HCT116 (cell line): ENCODE data around the gene SLC27A5. TPM values are rescaled to one million over a fixed set of nuclear protein-coding genes. Genes with fewer than 3 reads are reported as not detected.

ENCODE experiments used
- ATAC-seq: fragments of 200-7000 bp; cut with Tn5 transposase; 2 replicates; pipeline ENCODE4 v1.9.1; 2020; ENCODE audit warnings: mild to moderate bottlenecking, moderate library complexity
- BruUV-seq: library from RNA; stranded (reverse); fragments of 400-500 nt; replicated peaks from 2 replicates; lab custom pipeline; 2021; lab: Mats Ljungman, UMichigan
- CTCF ChIA-PET: fragments of 300-600 bp; sonication (Branson Sonifier 250); formaldehyde crosslinking; loops from one replicate; lab custom pipeline; 2021; ENCODE audit warnings: antibody characterized with exemption; lab: Charles Lee
- POLR2A ChIA-PET: fragments of 300-600, 350-600 bp; sonication (Branson Sonifier 250); formaldehyde crosslinking; loops from one replicate; lab custom pipeline; 2021; ENCODE audit warnings: antibody characterized with exemption; lab: Charles Lee
- RAD21 ChIA-PET, 2 experiments: fragments of 300-600 bp; sonication (Branson Sonifier 250); formaldehyde crosslinking; loops; one replicate each; lab custom pipeline; 2023; ENCODE audit warnings: low total read pairs in 2 of 2; ENCODE audit not compliant: uncharacterized antibody in 2 of 2, unreplicated experiment in 2 of 2, low non-redundant PET in 1 of 2; lab: Charles Lee
- DNase-seq: peaks from one replicate; pipeline ENCODE4 v3.0.0-alpha.2; 2010; ENCODE audit warnings: low read depth, low spot score
- H2AFZ ChIP-seq: fragments of 200-600 bp; shearing (Covaris generic), sonication (generic); 2 replicates; pipeline ENCODE4 v1.6.1; 2017; ENCODE audit warnings: low read depth, mixed run types, mixed read lengths, antibody characterized with exemption, low read length; ENCODE audit not compliant: poor library complexity, severe bottlenecking
- H3K27ac ChIP-seq: 2 replicates; pipeline ENCODE4 v1.5.1; 2012; ENCODE audit warnings: low read depth, low read length
- H3K27me3 ChIP-seq: fragments of 200-600 bp; sonication (generic); 2 replicates; pipeline ENCODE4 v1.6.1; 2016; ENCODE audit warnings: mixed run types, low read length, mixed read lengths; ENCODE audit not compliant: insufficient read depth
- H3K36me3 ChIP-seq, 2 experiments: fragments of 200-500 bp in 1 of 2; fragments of 200-600 bp in 1 of 2; sonication (Bioruptor generic) in 1 of 2; sonication (generic) in 1 of 2; 2 replicates each; pipeline versions ENCODE4 v1.5.1 to v1.6.1; 2014 to 2016; ENCODE audit warnings: low read length in 2 of 2, inconsistent platforms in 1 of 2, mixed read lengths in 1 of 2, mixed run types in 1 of 2; ENCODE audit not compliant: insufficient read depth in 2 of 2, control insufficient read depth in 1 of 2
- H3K4me1 ChIP-seq, 2 experiments: fragments of 200-600 bp in 1 of 2; sonication (generic) in 1 of 2; 2 replicates each; pipeline versions ENCODE4 v1.5.1 to v1.6.1; 2012 to 2017; ENCODE audit warnings: low read length in 2 of 2, inconsistent platforms in 1 of 2, mild to moderate bottlenecking in 1 of 2, mixed read lengths in 1 of 2, mixed run types in 1 of 2, moderate library complexity in 1 of 2; ENCODE audit not compliant: insufficient read depth in 2 of 2, control insufficient read depth in 1 of 2
- H3K4me2 ChIP-seq: fragments of 200-600 bp; sonication (generic); 2 replicates; pipeline ENCODE4 v1.6.1; 2017; ENCODE audit warnings: mixed run types, low read length, mixed read lengths
- H3K4me3 ChIP-seq, 2 experiments: fragments of 200-600 bp in 1 of 2; sonication (generic) in 1 of 2; replicated peaks in 1 of 2; 2 replicates each; pipeline ENCODE4 v1.5.1; 2011 to 2016; ENCODE audit warnings: low read length in 2 of 2, control low read depth in 1 of 2, low read depth in 1 of 2, mild to moderate bottlenecking in 1 of 2, mixed read lengths in 1 of 2, mixed run types in 1 of 2
- H3K79me2 ChIP-seq: fragments of 200-600 bp; sonication (generic); 2 replicates; pipeline ENCODE4 v1.6.1; 2017; ENCODE audit warnings: mild to moderate bottlenecking, mixed run types, low read length, moderate library complexity, mixed read lengths; ENCODE audit not compliant: insufficient read depth
- H3K9ac ChIP-seq: fragments of 200-600 bp; sonication (generic); 2 replicates; pipeline ENCODE4 v1.6.1; 2016; ENCODE audit warnings: low read length, mixed read lengths
- H3K9me2 ChIP-seq: fragments of 200-600 bp; sonication (generic), shearing (Covaris generic); 2 replicates; pipeline ENCODE4 v1.6.1; 2017; ENCODE audit warnings: mixed run types, mild to moderate bottlenecking, moderate library complexity; ENCODE audit not compliant: insufficient read depth
- H3K9me3 ChIP-seq, 2 experiments: fragments of 200-500 bp in 1 of 2; fragments of 200-600 bp in 1 of 2; sonication (Bioruptor generic) in 1 of 2; sonication (generic) in 1 of 2; 2 replicates each; pipeline ENCODE4 v1.6.1; 2014 to 2017; ENCODE audit warnings: low read length in 2 of 2, mixed read lengths in 2 of 2, inconsistent platforms in 1 of 2, low read depth in 1 of 2, mild to moderate bottlenecking in 1 of 2, mixed run types in 1 of 2, moderate library complexity in 1 of 2; ENCODE audit not compliant: control insufficient read depth in 1 of 2, insufficient read depth in 1 of 2
- H4K20me1 ChIP-seq: fragments of 200-600 bp; sonication (generic), shearing (Covaris generic); 2 replicates; pipeline ENCODE4 v1.6.1; 2017; ENCODE audit warnings: mixed run types, mild to moderate bottlenecking, moderate library complexity; ENCODE audit not compliant: insufficient read depth
- CBX3 ChIP-seq: IDR thresholded peaks from 2 replicates; pipeline ENCODE4 v1.6.1; 2012; ENCODE audit warnings: low read depth
- CEBPB ChIP-seq: IDR thresholded peaks from 2 replicates; pipeline ENCODE4 v1.6.1; 2012; ENCODE audit warnings: low read depth
- EGR1 ChIP-seq: IDR thresholded peaks from 2 replicates; pipeline ENCODE4 v1.6.1; 2012; ENCODE audit warnings: low read depth
- FOSL1 ChIP-seq: IDR thresholded peaks from 2 replicates; pipeline ENCODE4 v1.6.1; 2012; ENCODE audit warnings: low read depth
- MAX ChIP-seq: IDR thresholded peaks from 2 replicates; pipeline ENCODE4 v1.6.1; 2012
- POLR2A ChIP-seq: IDR thresholded peaks from 2 replicates; pipeline ENCODE4 v1.7.0; 2011; ENCODE audit warnings: borderline replicate concordance; ENCODE audit not compliant: insufficient read depth, insufficient read length; ENCODE audit errors: extremely low read depth
- RAD21 ChIP-seq: IDR thresholded peaks from 2 replicates; pipeline ENCODE4 v1.6.1; 2012; ENCODE audit warnings: low read depth, mild to moderate bottlenecking
- TCF7L2 ChIP-seq: IDR thresholded peaks from 2 replicates; pipeline ENCODE4 v1.7.0; 2011; ENCODE audit warnings: borderline replicate concordance, inconsistent platforms; ENCODE audit not compliant: insufficient read depth, insufficient read length; ENCODE audit errors: extremely low read depth
- ZFX ChIP-seq: fragments of 450-650 bp; IDR thresholded peaks from 2 replicates; pipeline ENCODE4 v1.6.1; 2017
- ZNF274 ChIP-seq: fragments of 200-500 bp; sonication (Bioruptor generic); IDR thresholded peaks from 2 replicates; pipeline ENCODE4 v1.6.1; 2014; ENCODE audit warnings: mild to moderate bottlenecking, low read depth, low read length, inconsistent platforms
- intact Hi-C: fragments of 100-400 bp; cut with micrococcal nuclease; formaldehyde crosslinking; loops from 2 replicates; pipeline ENCODE4 v1.10.0; 2022
- total RNA-seq: library from RNA; stranded (reverse); gene quantifications from one replicate; pipeline ENCODE4 v1.2.1, GENCODE V29; 2021; ENCODE audit not compliant: unreplicated experiment
- TF ChIP-seq, protein P1 (sequence below): IDR thresholded peaks from 2 replicates; pipeline ENCODE4 v1.6.1; 2011; ENCODE audit warnings: mild to moderate bottlenecking, low read length, moderate library complexity; ENCODE audit not compliant: insufficient replicate concordance; ENCODE audit errors: extremely low read depth
- TF ChIP-seq, protein P2 (sequence below): IDR thresholded peaks from 2 replicates; pipeline ENCODE4 v1.6.1; 2012

SLC27A5 gene
- total RNA-seq, 1 experiment from 2014 or later: 27.1 TPM

DNA sequence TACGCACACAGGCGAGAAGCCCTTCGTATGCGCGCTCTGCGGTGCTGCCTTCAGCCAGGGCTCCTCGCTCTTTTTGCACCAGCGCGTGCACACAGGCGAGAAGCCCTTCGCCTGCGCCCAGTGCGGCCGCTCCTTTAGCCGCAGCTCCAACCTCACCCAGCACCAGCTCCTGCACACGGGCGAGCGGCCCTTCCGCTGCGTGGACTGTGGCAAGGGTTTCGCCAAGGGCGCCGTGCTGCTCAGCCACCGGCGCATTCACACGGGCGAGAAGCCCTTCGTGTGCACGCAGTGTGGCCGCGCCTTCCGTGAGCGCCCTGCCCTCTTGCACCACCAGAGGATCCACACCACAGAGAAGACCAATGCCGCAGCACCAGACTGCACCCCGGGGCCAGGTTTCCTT is 55.7 kb downstream of the SLC27A5 start:
- H3K9me2 ChIP-seq: no peaks in the 10 kb centered on the region
- no peaks in the 10 kb centered on the region for H4K20me1 ChIP-seq
- no peaks in the 10 kb centered on the region for H3K9me3 ChIP-seq
- H2AFZ ChIP-seq: no peak overlapping the region
- H3K79me2 ChIP-seq: no peaks in the 10 kb centered on the region
- no peak for ATAC-seq
- CTCF ChIA-PET: no interaction called here
- H3K9ac ChIP-seq: no peak overlapping the region
- no TSS peak for BruUV-seq
- no peak for DNase-seq
- no peaks in the 10 kb centered on the region for H3K27me3 ChIP-seq
- intact Hi-C loops: no loop called here
- no peak overlapping the region for H3K4me2 ChIP-seq
- H3K36me3 ChIP-seq: peaks cover 0 to 4% of the 10 kb centered on the region in 2 experiments; a peak in 2 of 4 replicates
- POLR2A ChIA-PET: no interaction called here
- H3K4me1 ChIP-seq: peaks cover 0 to 14% of the 10 kb centered on the region in 2 experiments; a peak in 2 of 4 replicates
- TF ChIP-seq TCF7L2 (no peak), FOSL1 (no peak), CEBPB (no peak), ZFX (no peak), POLR2A (no peak), RAD21 (no peak), CBX3 (no peak), MAX (no peak)
- TF ChIP-seq, protein P1, sequence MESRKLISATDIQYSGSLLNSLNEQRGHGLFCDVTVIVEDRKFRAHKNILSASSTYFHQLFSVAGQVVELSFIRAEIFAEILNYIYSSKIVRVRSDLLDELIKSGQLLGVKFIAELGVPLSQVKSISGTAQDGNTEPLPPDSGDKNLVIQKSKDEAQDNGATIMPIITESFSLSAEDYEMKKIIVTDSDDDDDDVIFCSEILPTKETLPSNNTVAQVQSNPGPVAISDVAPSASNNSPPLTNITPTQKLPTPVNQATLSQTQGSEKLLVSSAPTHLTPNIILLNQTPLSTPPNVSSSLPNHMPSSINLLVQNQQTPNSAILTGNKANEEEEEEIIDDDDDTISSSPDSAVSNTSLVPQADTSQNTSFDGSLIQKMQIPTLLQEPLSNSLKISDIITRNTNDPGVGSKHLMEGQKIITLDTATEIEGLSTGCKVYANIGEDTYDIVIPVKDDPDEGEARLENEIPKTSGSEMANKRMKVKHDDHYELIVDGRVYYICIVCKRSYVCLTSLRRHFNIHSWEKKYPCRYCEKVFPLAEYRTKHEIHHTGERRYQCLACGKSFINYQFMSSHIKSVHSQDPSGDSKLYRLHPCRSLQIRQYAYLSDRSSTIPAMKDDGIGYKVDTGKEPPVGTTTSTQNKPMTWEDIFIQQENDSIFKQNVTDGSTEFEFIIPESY: no peak
- H3K4me3 ChIP-seq: no peak overlapping the region
- RAD21 ChIA-PET: no interaction called here
- no peak overlapping the region for H3K27ac ChIP-seq

DNA sequence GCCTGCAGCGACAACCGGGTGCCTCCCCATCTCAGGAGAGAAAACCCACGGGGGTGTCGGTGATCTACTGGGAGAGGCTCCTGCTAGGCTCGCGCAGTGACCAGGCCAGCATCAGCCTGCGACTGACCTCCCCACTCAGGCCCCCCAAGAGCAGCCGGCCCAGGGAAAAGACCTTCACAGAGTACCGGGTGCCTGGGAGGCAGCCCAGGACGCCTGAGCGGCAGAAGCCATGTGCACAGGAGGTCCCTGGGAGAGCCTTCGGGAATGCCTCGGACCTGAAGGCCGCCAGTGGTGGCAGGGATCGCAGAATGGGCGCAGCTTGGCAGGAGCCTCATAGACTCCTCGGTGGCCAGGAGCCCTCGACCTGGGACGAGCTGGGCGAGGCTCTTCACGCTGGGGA is 56.5 kb downstream of the SLC27A5 start:
- H3K79me2 ChIP-seq: no peaks in the 10 kb centered on the region
- peaks cover 6 to 19% of the 10 kb centered on the region in 2 experiments; a peak in 3 of 4 replicates for H3K4me1 ChIP-seq
- H4K20me1 ChIP-seq: no peaks in the 10 kb centered on the region
- H3K9me3 ChIP-seq: no peaks in the 10 kb centered on the region
- no peak for TF ChIP-seq ZNF274
- no peak for TF ChIP-seq EGR1
- TF ChIP-seq, protein P2, sequence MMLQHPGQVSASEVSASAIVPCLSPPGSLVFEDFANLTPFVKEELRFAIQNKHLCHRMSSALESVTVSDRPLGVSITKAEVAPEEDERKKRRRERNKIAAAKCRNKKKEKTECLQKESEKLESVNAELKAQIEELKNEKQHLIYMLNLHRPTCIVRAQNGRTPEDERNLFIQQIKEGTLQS: no peak
- no peak for TF ChIP-seq TCF7L2
- H3K27ac ChIP-seq: no peak overlapping the region
- RAD21 ChIA-PET: no interaction called here
- no peak for DNase-seq
- H3K4me3 ChIP-seq: no peak overlapping the region
- intact Hi-C loops: no loop called here
- POLR2A ChIA-PET: no interaction called here
- CTCF ChIA-PET: no interaction called here
- H3K4me2 ChIP-seq: no peak overlapping the region
- H2AFZ ChIP-seq: no peak overlapping the region
- H3K9me2 ChIP-seq: no peaks in the 10 kb centered on the region
- H3K9ac ChIP-seq: no peak overlapping the region
- BruUV-seq: no TSS peak
- no peak for ATAC-seq
- H3K36me3 ChIP-seq: peaks cover 0 to 4% of the 10 kb centered on the region in 2 experiments; a peak in 2 of 4 replicates
- H3K27me3 ChIP-seq: no peaks in the 10 kb centered on the region
